ENCODE results near the gene EFHC1.

Gene EFHC1

DNA sequence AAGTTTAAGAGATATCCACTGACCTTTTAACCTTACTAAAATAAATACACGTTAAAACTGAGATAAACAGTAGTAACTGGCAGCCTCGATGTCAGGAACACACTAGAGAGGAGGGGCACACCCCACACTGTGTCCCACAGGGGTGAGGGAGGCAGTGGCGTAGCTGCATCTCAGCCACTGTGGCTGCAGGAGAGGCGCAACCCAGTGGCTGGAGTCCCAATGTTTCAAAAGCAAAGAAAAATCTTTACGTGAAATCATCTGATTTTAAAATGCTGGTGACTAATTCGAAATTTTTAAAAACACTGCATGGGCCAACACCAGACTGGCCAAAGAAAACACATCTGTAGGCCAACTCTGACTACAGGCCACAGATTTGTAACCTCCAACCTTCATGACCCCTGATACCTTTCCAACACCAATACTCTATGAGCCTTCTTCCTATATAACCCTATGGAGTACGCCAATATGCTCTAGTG, 102.0 kb downstream of the EFHC1 start:
- no peak for DNase-seq

DNA sequence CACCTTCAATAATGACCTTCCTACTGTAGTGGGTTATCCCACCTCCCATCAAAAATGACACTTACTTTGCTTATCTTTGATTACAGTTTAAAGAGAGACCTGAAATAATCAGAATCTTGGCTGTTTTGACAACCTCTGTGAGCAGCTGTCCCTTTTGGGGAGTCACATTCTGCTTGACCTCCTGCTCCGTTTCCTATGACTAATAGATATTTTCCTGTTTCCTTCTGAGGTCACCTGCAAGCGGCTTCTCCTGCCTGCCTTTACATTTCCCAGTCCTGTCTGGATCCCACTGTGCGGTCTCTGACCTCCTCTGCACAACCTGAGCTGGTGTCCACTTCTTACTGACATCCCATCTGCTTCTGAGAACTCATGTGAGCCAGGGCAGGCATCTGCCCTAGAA, 102.5 kb downstream of the EFHC1 start:
- no peak for DNase-seq

GRCh38 chr6:52523378-52524142, 103.4 kb downstream of the EFHC1 start:
- no peak for DNase-seq

- DNase-seq, result no peak
Observed at GRCh38 chr6:52524918-52525317, 104.8 kb downstream of the EFHC1 start.

DNA sequence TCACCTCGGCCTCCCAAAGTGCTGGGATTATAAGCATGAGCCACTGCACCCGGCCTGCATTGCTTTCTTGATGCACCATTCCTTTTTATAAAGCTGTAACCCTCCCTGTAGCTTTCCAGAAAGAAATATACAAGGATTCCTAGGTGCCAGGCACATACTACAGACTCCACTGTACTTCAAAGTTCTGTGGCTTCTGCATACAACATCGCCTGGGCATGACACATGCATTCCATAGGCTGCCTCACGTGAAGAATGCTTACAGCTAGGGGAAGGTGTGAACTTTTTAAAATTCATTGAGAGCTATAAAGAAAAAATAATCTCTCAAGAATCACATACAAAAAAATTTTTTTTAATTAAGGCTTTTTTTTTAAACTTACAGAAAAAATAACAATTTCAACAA, 106.5 kb downstream of the EFHC1 start:
- no peak for DNase-seq

- no peak for DNase-seq
Observed at GRCh38 chr6:52527436-52527835, 107.3 kb downstream of the EFHC1 start.

DNA sequence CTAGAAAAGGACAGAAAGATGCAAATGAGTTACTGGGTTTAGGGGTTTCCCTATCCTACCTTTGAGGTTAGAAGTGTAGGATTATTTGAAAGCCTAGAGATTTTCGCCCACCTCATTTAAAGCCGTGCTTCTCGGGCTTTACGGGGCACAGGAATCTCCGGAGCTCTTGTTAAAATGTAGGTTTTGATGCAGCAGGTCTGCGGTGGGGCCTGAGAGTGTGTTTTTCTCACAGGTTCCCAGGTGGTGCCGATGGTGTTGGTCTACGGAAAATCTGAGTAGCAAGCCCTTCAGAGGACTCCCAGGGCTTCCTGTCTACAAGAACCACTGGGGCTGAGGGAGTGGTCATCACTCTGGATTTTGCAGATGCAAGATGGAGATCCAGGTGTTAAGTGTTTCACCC, 109.2 kb downstream of the EFHC1 start:
- no peak for DNase-seq

DNA sequence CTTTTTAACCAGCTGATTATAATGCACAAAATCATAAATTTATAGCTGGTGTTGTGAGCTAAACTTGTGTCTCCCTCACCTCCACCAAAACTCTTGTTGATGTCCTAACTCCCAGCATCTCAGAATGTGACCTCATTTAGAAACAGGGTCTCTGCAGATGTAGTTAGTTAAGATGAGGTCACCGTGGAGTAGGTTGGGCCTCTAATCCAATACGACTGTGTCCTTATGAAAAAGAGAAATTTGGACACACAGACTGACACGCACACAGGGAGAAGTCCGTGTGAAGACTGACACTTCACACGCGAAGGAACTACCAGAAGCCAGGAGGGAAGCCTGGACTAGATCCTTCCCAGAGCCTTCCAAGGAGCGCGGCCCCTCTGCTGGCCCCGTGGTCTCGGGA, 110.2 kb downstream of the EFHC1 start:
- DNase-seq, result no peak

DNA sequence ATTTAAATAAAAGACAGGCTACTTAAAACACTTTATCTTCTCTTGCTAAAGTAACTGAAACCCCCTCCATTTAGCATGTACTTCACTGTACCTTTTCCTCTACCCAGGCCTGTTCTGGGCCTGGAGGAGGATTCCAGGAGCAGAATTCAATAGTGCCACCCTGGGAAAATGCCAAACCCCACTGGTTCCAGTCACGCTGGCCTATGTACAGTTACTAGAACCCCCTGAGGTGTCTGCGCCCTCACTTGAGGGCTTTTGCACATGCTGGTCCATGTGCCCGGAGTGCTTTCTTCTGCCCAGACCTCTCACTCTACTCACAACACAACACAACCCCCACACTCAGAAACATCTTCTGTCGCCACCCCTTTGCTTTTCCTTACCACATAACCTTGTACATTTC, 111.3 kb downstream of the EFHC1 start:
- DNase-seq, result no peak

DNA sequence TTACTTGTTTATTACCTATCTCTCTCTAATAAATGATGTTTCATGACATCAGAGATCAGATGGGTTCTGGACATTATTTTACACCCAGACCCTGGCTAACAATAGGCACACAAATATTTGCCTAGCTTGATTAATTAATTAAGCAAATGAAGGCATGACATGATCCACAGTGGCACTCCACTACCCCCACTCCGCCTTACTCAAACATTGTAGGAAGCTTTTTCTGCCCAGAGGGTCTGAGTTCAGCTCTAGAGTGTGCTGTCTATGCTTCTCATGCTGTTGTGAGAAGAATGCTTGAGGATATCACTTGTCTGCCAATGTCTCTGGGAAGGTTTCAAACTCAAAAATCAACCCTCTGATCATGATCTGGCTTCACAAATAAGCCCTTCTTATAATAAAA, 111.7 kb downstream of the EFHC1 start:
- DNase-seq, result no peak

DNA sequence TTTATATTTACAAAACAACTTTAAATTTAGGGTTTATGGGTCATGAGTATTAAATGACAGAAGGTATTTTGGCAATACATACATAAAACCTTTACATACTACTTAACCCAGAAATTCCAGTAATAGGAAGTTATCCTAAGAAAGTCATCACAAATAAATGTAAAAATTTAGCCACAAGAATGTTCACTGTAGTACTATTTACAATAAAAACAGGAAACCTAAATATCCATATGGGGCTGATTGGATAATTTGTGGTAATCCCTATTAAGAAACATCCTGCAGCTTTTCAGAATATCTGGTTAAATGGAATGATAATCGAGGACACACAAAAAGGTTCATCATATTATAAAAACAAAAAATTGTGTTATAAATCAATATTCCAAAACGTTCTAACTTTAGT, 112.3 kb downstream of the EFHC1 start:
- DNase-seq, result no peak

- no peak for DNase-seq
Observed at GRCh38 chr6:52533491-52533890, 113.3 kb downstream of the EFHC1 start.

DNA sequence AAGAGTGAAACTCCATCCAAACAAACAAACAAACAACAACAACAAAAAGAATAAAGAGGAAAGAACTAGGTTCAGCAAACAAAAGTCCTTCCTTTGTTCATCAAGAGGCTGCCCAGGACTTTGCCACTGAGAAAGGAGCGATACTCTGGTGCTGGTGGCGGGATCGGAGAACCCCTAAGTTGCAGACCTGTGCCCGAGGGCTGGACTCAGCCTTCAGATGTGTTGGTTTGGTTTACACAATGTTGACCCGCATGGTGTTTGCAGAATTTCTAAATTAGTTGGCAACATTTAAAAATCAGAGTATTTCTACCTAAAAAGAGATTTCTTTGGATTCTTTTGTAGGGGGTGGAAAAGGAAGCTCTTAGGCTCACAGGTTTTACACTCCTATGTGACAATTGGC, 114.2 kb downstream of the EFHC1 start:
- DNase-seq, result no peak

DNA sequence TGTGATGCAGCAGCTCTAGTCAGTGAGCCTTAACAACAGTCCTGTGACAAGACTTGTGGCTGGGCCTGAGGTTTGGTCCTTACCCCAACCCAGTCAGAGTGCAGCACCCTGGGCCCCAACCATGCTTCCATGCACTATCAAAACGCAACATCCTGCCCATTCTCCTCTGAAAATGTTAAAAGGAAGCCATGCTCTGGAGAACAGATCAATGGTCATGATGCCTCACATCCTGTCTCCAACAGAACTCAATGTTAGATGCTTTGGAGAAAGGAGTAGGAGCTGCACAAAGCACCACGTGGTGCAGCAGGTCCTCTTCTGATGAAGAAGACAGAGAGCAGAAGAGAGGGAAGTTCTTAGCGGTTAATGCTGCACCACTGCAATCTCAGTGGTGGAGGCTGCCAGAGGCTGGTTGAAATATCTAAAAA, 114.8 kb downstream of the EFHC1 start:
- no peak for DNase-seq

GRCh38 chr6:52535711-52536423, 115.7 kb downstream of the EFHC1 start:
- DNase-seq, result no peak

DNA sequence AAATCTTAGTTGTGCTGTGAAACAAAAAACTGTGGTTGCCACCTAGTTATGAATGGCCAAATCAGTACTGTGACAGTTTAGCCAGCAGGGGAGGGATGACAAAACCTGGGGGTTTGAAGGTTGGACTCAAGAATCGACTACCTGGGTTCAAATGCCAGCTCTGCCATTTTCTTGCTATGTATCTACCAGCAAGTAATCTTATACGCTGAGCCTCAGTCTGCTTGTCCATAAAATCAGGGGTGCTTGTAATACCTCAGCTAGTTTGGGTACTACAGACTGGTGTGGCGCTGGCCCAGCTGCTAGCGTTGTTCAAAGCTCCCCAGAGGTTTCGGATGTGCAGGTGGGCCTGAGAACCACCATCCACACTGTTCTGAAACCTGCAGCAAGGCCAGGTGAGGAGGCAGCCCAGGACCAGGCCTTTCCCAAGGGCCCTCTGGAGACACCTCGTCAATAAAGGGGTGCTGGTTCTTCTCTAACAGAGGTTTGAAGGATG, 116.3 kb downstream of the EFHC1 start:
- no peak for DNase-seq

GRCh38 chr6:52537001-52537753, 117.0 kb downstream of the EFHC1 start:
- DNase-seq, result no peak

DNA sequence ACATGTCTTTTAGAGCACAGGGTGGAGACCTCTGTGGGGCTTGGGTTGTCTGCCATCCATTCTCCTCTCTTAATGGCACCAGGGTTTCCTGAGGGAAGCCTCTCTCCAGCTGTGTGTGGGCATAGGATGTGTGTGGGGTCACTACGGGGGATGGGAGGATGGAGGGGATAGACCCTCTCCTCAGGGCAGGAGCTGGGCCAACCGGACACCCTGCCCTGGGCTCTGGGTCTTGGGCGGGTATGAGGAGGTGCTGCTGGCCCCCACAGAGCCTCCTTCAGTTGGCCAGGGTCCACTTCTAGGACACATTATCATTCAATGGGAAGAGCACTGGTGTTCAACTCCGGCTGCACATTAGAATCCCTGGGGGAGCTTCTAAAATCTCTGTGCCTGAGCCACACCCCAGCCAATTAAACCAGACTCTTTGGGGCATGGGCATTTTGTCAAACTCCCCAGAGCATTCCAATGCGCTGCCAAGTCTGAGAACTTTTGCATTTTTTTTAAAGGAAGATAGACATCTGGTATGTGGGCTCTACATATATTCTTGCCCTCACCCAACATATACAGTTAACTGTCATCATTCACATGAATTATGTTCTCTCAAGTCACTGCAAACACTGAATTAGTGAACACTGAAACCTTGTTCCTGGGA, 118.2 kb downstream of the EFHC1 start:
- DNase-seq, result no peak

DNA sequence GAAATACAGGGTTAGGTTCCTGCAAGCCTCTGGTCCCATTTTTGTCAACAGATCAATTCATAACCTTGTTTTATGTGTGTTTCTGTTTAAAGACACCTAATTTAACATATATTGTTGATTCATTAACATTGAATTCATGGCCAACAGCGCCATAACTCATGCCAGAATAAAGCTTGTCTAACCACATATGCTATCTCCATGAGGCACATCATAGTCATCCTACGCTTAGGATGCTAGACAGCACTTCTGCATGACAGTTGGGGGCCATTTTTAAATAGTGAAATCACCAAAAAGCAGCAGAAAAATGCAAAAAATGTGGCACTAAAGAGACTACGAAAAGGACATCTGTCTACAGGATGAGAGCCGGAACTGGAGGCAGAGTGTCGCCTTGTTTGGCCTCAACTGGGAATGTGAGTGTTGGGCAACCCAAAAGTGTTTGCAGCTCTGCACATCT, 118.8 kb downstream of the EFHC1 start:
- no peak for DNase-seq

DNA sequence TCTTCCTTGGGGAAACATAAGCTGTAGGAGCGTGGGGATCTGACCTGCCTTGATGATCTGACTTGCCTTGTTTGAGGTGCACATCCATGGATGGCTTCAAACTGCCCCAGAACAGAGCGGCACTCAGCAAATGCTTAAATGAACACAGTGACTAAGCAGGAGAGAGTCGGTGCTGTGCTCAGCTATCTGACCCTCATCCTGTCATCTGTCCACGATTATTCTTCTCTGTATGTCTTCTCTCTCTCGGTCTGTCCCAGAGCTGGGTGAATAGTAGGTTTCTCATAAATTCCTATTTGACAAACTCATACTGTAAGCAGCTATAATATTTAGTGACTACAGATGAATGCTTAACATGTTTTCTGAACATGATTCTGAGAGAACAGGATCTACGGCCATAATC, 119.5 kb downstream of the EFHC1 start:
- DNase-seq, result no peak

GRCh38 chr6:52540286-52540902, 120.3 kb downstream of the EFHC1 start:
- no peak for DNase-seq

- DNase-seq, result no peak
Observed at GRCh38 chr6:52541135-52541534, 121.0 kb downstream of the EFHC1 start.
